Measurements from ENCODE around the gene NIPBL. TPM values are rescaled to one million over a fixed set of nuclear protein-coding genes. Genes with fewer than 3 reads are reported as not detected.
"Not testable (repeated sequence)": the region's sequence is repeated elsewhere in the genome, so short reads cannot be mapped to it uniquely, and the experiment has no call there.

The NIPBL gene
- total RNA-seq = 35.4 TPM
- long read RNA-seq, partial matches to known transcripts = 2 of 2 reads
- long read RNA-seq, other reads (novel, unspliced or antisense) = 0 of 2 reads

- ATAC-seq (peak; percentile 90), DNase-seq (ENCODE audit: missing footprints) (peak; percentile 94)
- intact Hi-C loops (cut with DNase I) = loop anchor here (2.0 to 5.0 kb wide), 3 partner anchors 51 to 134 kb away; no protein-coding TSS in a partner anchor
Observed at GRCh38 chr5:36876299-36876964, at the start of gene NIPBL. NIPBL (plus strand) TSS chr5:36876769; CDS start chr5:36953697, 76,928 bp downstream.

DNA sequence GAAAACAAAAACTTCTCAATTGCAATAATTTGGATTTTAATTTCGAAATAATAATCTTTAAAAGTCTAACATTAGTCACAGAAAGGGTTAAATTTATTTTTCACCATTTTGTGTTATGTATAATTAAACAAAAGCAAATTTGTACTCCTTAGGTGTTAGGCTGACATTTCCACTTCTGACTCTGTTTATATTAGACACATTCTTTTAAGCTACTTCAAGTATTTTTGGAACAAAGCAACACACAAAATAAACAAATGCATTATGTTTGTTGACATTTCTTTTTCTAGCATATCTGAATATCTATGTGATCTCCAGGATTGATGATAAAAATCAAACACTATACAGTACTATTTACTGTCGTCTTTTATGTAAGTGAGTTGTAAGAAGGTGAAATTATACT lies 44.3 kb upstream of the NIPBL start:
- intact Hi-C loops (cut with DNase I) = no loop called here
- no peak for DNase-seq (ENCODE audit: missing footprints)
- no peak for ATAC-seq

GRCh38 chr5:36836831-36837230 lies 39.7 kb upstream of the NIPBL start:
- intact Hi-C loops (cut with DNase I) = no loop called here
- DNase-seq (ENCODE audit: missing footprints) (no peak), ATAC-seq (no peak)

DNA sequence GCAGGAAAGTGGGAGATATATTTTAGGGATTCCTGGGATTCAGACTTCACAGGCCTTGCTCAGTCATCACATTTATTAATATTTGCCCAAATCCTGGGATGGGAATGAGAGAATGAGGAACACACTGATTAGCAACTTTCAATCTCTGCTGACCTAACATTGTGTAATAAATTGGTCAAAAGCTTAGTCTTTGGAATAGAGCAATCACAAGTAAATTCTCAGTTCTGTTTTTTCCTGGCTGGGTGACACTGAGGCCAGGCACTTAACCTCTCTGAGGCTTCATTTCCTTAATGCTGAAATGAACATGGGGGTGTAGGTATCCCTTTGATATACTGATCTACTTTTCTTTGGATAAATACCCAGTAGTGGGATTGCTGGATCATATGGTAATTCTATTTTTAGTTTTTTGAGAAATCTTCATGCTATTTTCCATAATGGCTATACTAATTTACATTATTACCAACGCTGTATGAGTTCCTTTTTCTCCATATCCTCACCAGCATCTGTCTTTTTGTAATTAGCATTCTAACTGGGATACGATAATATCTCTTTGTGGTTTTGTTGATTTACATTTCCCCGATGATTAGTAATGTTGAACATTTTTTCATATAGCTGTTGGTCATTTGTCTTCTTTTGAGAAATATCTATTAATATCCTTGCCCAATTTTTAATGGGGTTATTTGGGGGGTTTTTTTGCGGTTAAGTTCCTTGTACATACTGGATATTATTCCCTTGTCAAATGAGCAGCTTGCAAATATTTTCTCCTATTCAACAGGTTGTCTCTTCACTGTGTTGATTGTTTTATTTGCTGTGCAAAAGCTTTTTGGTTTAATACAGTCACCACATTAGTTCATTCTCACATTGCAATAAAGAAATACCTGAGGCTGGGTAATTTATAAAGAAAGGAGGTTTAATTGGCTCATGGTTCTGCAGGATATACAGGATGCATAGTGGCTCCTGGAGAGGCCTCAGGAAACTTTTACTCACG lies 36.8 kb upstream of the NIPBL start:
- intact Hi-C loops (cut with DNase I) = no loop called here
- ATAC-seq = no peak
- no peak for DNase-seq (ENCODE audit: missing footprints)

DNA sequence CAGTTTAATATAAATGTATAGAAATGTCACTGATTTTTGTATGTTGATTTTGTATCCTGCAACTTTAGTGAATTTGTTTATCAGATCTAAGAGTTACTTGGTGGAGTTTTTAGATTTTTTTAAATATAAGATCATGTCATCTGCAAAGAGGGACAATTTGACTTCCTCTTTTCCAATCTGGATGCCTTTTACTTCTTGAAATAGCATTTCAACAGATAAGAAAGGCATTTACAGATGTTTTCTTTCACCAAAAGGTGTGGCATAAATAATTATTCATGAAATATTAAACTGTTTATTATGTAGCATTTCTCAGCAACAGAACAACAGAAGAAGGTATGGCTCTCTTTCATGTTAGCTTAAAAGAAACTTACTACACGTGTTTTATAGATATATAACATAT lies 34.9 kb upstream of the NIPBL start:
- no peak for ATAC-seq
- intact Hi-C loops (cut with DNase I) = no loop called here

DNA sequence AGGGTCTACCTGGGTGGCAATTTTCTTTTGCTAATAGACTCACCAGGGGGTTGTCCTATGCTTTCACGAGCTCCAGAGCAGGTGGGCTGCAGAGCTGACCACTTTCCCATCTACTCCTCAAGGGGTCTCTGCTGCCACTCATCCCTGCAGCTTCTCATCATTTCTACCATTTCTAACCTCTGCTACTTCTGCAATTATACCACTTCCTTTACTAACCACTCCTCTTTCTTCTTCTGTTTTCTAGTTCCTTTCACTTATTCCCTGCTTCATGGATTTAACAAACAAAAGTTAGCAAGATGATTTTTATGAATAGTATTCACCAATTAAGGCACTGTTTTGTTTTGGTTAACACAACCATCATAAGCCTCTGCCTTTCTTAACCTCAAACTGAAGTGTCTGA lies 34.5 kb upstream of the NIPBL start:
- ATAC-seq (no peak), DNase-seq (ENCODE audit: missing footprints) (no peak)
- intact Hi-C loops (cut with DNase I) = no loop called here

More for the DNA sequence above, 34.9 kb upstream of the NIPBL start:
- DNase-seq (ENCODE audit: missing footprints) = no peak

DNA sequence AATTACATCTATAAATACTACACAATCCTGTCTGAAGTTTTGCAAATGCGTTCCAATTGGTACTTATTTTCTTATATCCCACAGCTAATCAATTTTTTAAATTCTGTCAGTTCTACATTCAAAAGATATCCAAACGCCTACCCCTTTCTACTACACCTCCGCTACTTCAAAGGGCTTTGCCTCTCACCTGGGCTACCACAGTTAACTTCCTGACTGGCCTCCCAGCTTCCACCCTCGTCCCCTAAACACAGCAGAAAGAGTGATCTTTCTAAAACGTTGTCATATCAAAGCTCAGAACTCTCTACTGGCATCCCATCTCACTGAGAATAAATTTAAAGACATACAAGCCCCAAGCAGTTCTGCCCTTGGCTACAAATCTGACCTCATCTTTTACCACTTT lies 32.3 kb upstream of the NIPBL start:
- DNase-seq (ENCODE audit: missing footprints) (no peak), ATAC-seq (no peak)
- intact Hi-C loops (cut with DNase I) = no loop called here

DNA sequence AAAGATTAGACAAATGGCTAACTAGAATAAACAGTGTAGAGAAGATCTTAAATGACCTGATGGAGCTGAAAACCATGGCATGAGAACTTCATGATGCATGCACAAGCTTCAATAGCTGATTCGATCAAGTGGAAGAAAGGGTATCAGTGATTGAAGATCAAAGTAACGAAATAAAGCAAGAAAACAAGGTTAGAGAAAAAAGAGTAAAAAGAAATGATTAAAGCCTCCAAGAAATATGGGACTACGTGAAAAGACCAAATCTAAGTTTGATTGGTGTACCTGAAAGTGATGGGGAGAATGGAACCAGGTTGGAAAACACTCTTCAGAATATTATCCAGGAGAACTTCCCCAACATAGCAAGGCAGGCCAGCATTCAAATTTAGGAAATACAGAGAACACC lies 28.0 kb upstream of the NIPBL start:
- DNase-seq (ENCODE audit: missing footprints); ATAC-seq; intact Hi-C loops (cut with DNase I): not testable (repeated sequence)

GRCh38 chr5:36852903-36853302 lies 23.7 kb upstream of the NIPBL start:
- DNase-seq (ENCODE audit: missing footprints); ATAC-seq; intact Hi-C loops (cut with DNase I): not testable (repeated sequence)

DNA sequence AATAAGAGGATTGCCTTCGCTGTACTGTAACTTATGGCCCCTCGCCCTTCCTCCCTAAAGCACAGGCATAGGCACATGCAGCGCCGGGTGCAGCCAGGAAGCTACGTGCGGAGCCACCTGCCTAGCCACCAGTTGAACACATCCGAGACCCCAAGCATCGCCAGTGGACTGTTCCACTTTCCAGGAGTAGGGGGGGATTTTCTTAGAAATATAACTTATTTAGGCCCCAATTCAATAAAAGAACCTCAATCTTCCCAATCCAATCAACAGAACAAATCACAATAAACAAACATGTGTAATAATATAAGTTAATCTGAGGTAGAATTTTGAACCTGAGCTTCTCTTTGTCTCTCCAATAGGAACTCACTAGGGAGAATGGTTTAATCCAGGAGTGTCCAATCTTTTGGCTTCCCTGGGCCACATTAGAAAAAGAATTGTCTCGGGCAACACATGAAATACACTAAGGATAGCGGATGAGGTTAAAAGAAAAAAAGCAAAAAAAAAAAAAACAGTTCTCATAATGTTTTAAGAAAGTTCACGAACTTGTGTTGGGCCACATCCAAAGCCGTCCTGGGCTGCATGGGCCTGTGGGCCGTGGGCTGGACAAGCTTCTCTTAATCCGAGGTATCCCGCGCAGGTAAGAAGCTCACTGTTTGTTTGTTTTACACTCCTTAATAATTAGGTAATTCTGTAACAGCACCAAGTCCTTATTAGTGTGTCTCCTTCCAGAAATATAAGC lies 22.0 kb upstream of the NIPBL start:
- intact Hi-C loops (cut with DNase I) = no loop called here
- DNase-seq (ENCODE audit: missing footprints) = no peak
- no peak for ATAC-seq

DNA sequence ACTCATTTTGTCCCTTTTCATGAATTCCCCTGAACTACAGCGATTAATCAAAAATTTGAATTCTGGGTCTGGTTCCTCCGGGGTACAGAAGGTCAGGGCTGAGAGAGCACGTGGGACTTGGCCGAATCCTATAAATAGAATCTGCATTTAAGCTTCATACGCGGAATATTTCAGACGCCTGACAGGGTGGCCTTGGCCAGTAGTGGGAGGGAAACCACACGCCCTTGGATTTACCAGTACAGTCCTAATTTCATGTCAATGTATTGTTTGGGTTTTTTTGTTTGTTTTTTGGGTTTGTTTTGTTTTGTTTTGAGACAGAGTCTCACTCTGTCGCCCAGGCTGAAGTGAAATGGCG lies 21.5 kb upstream of the NIPBL start:
- no peak for DNase-seq (ENCODE audit: missing footprints)

DNA sequence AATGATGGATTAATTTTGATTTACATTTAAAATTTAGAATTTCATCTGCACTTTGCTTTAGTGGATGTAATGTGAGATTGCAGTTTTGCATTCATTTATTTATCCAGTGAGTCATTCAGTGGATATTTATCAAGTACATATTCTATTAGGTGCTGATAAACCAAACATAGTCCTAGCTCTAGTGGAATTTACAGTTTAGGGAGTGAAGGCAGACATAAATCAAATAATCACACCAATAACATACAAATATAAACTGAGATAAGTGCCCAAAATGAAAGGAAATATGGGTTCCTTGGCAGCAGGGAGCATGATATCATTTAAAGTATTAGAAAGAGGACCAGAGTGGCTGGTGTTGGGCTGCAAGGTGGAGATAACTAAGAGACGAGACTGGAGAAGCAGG lies 14.7 kb upstream of the NIPBL start:
- ATAC-seq (no peak), DNase-seq (ENCODE audit: missing footprints) (no peak)
- intact Hi-C loops (cut with DNase I) = no loop called here

More for the DNA sequence above, 21.5 kb upstream of the NIPBL start:
- no peak for ATAC-seq
- intact Hi-C loops (cut with DNase I) = no loop called here

DNA sequence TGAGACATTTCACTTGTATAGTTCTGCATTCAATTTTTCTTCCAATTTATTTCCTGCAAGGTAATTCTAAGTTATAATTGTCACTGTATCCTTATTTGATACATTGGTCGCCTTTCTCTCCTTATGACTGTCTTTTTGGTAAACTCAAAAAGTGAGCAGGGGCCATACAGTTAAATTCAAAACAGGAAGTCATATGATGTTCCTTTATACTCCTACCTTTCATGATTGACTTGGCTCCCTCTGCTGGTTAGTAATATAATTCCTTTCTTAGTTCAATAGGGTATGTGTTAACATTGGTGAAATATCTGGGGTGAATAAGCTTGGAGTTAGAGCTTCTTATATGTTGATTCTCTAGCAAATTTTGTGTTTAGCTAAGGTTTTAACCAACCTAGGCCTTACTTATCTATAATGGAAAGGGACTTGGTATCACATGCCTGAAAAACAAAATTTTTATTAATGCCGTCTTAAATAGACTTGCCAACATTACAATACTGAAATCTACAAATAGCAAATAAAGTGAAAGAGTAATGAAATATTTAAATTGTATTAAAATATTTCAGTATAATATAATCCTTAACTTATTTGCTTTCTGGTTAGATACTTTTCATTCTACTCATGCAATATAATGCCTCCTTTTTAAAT lies 6.0 kb upstream of the NIPBL start:
- intact Hi-C loops (cut with DNase I) = loop anchor here (5.0 kb wide), 1 partner anchor 138 kb away; no protein-coding TSS in a partner anchor
- DNase-seq (ENCODE audit: missing footprints) (no peak), ATAC-seq (peak; percentile 60)

GRCh38 chr5:36874465-36874864 lies 2.1 kb upstream of the NIPBL start:
- intact Hi-C loops (cut with DNase I) = loop anchor here (5.0 kb wide), 1 partner anchor 142 kb away; no protein-coding TSS in a partner anchor

GRCh38 chr5:36875051-36875789 lies 1.3 kb upstream of the NIPBL start:
- DNase-seq (ENCODE audit: missing footprints) (peak; percentile 77), ATAC-seq (peak; percentile 45)
- intact Hi-C loops (cut with DNase I) = loop anchor here (5.0 kb wide), 2 partner anchors 52 to 133 kb away; no protein-coding TSS in a partner anchor

More at GRCh38 chr5:36874465-36874864, 2.1 kb upstream of the NIPBL start:
- ATAC-seq = no peak
- no peak for DNase-seq (ENCODE audit: missing footprints)

- ATAC-seq = peak; percentile 91
- peak; percentile 91 for DNase-seq (ENCODE audit: missing footprints)
- intact Hi-C loops (cut with DNase I) = loop anchor here (2.0 to 5.0 kb wide), 3 partner anchors 51 to 134 kb away; no protein-coding TSS in a partner anchor
Observed at GRCh38 chr5:36875790-36876298, 725 bp upstream of the NIPBL start.

DNA sequence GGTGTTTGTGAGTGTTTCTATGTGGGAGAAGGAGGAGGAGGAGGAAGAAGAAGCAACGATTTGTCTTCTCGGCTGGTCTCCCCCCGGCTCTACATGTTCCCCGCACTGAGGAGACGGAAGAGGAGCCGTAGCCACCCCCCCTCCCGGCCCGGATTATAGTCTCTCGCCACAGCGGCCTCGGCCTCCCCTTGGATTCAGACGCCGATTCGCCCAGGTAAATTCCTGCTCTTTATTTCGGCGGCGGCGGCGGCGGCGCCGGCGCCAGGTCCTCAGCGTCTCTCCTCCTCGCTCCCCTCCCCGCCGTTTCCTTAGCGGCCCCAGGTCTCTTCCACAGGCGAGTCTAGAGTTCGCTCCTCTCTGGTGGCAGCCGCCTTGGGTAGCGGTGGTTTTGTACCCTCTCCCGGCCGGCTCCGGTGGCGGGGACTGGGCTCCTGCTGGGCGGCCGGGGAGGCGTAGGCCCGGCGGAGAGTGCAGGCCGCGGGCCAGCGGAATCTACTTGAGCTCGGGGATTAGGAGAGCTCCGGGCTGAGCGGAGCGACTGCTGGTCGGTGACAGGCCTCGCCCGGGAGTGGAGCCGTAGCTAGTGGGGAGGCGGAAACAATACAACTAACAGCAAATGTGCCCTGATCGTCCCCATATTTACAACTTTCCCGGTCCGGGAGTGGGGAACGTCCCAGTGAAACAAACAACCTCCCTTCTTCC lies 547 bp downstream of the NIPBL start:
- intact Hi-C loops (cut with DNase I) = loop anchor here (2.0 to 5.0 kb wide), 3 partner anchors 50 to 135 kb away; no protein-coding TSS in a partner anchor
- ATAC-seq = peak; percentile 68
- peak; percentile 89 for DNase-seq (ENCODE audit: missing footprints)
